AG09309 (cell line): ENCODE measurements around the gene BCAS1.

Experiments
- DNase-seq: peaks from one replicate; pipeline ENCODE4 v3.0.0-alpha.2; 2010; ENCODE audit warnings: low read depth
- H3K4me3 ChIP-seq: 2 replicates; pipeline ENCODE4 v1.5.1; 2011; ENCODE audit warnings: mild to moderate bottlenecking, low read depth, low read length, moderate library complexity; ENCODE audit not compliant: control insufficient read depth
- CTCF ChIP-seq: IDR thresholded peaks from 2 replicates; pipeline ENCODE4 v1.5.1; 2011; ENCODE audit warnings: mild to moderate bottlenecking, low read depth, low read length, inconsistent platforms; ENCODE audit not compliant: insufficient read depth, control insufficient read depth; ENCODE audit errors: missing control alignments

Gene BCAS1

GRCh38 chr20:53972179-53972578 lies 98.2 kb downstream of the BCAS1 start:
- no peak for DNase-seq
- TF ChIP-seq CTCF: no peak
- no peak overlapping the region for H3K4me3 ChIP-seq

- TF ChIP-seq CTCF: no peak
- H3K4me3 ChIP-seq: no peak overlapping the region
- no peak for DNase-seq
Observed at GRCh38 chr20:53971096-53971683, 99.2 kb downstream of the BCAS1 start.

GRCh38 chr20:53970232-53970631 lies 100.2 kb downstream of the BCAS1 start:
- no peak overlapping the region for H3K4me3 ChIP-seq
- no peak for DNase-seq
- TF ChIP-seq CTCF: no peak

GRCh38 chr20:53967527-53967926 lies 102.9 kb downstream of the BCAS1 start:
- no peak for DNase-seq
- no peak for TF ChIP-seq CTCF
- H3K4me3 ChIP-seq: no peak overlapping the region

GRCh38 chr20:53966774-53967398 lies 103.5 kb downstream of the BCAS1 start:
- TF ChIP-seq CTCF: no peak
- no peak for DNase-seq
- no peak overlapping the region for H3K4me3 ChIP-seq

- no peak overlapping the region for H3K4me3 ChIP-seq
- no peak for DNase-seq
- TF ChIP-seq CTCF: no peak
Observed at GRCh38 chr20:53964501-53965253, 105.7 kb downstream of the BCAS1 start.
